ENCODE data around the gene AQP12A. TPM values are rescaled to one million over a fixed set of nuclear protein-coding genes. Genes with fewer than 3 reads are reported as not detected.
A peak's percentile ranks its signal among the peaks of the same experiment; 100 is the strongest.
"Not testable (repeated sequence)": the region's sequence is repeated elsewhere in the genome, so short reads cannot be mapped to it uniquely, and the experiment has no call there.

AQP12A gene
- not detected for total RNA-seq

GRCh38 chr2:240691631-240692420, at the start of gene AQP12A:
Gene AQP12A, plus strand, starts transcription at chr2:240691866. Its CDS starts 48 bp downstream, at chr2:240691914.
- H3K4me1 ChIP-seq; H3K4me3 ChIP-seq; H3K27ac ChIP-seq (replicated peaks in 1 of 4); H3K36me3 ChIP-seq; intact Hi-C loops (cut with DNase I); H3K9me3 ChIP-seq; DNase-seq (ENCODE audit: extremely low spot score): not testable (repeated sequence)
- WGBS, result 94% methylated on average over 7 of the region's 37 CpGs
- H3K27me3 ChIP-seq, result peaks cover 0 to 12% (median 0%) of the 10 kb centered on the region in 4 donors

- Histone ChIP-seq H3K36me3 (no peaks in the 10 kb centered on the region), H3K9me3 (no peaks in the 10 kb centered on the region), H3K4me1 (peaks cover 0 to 7% (median 0%) of the 10 kb centered on the region in 4 donors), H3K27me3 (peaks cover 0 to 76% (median 3%) of the 10 kb centered on the region in 4 donors), H3K4me3 (no peak overlapping the region), H3K27ac (replicated peaks in 1 of 4) (no peak overlapping the region)
- no peak for TF ChIP-seq POLR2AphosphoS5 (IDR thresholded peaks at IDR 0.05)
- no peak for TF ChIP-seq EP300 (IDR thresholded peaks at IDR 0.05)
- no peak for TF ChIP-seq POLR2A (IDR thresholded peaks at IDR 0.05; ENCODE audit: low read depth)
- TF ChIP-seq, protein P1, sequence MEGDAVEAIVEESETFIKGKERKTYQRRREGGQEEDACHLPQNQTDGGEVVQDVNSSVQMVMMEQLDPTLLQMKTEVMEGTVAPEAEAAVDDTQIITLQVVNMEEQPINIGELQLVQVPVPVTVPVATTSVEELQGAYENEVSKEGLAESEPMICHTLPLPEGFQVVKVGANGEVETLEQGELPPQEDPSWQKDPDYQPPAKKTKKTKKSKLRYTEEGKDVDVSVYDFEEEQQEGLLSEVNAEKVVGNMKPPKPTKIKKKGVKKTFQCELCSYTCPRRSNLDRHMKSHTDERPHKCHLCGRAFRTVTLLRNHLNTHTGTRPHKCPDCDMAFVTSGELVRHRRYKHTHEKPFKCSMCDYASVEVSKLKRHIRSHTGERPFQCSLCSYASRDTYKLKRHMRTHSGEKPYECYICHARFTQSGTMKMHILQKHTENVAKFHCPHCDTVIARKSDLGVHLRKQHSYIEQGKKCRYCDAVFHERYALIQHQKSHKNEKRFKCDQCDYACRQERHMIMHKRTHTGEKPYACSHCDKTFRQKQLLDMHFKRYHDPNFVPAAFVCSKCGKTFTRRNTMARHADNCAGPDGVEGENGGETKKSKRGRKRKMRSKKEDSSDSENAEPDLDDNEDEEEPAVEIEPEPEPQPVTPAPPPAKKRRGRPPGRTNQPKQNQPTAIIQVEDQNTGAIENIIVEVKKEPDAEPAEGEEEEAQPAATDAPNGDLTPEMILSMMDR (IDR thresholded peaks at IDR 0.05), result no peak
- DNase-seq (ENCODE audit: extremely low spot score), result no peak
- intact Hi-C loops (cut with DNase I), result no loop called here
- 89% methylated on average over 9 of the region's 36 CpGs for WGBS
Measured at GRCh38 chr2:240642061-240642805, 49.4 kb upstream of the AQP12A start.

GRCh38 chr2:240642806-240643092, 48.9 kb upstream of the AQP12A start:
- Histone ChIP-seq H3K36me3 (no peaks in the 10 kb centered on the region), H3K27ac (replicated peaks in 1 of 4) (no peak overlapping the region), H3K27me3 (peaks cover 0 to 76% (median 3%) of the 10 kb centered on the region in 4 donors), H3K4me1 (peaks cover 0 to 4% (median 0%) of the 10 kb centered on the region in 4 donors), H3K4me3 (no peak overlapping the region), H3K9me3 (no peaks in the 10 kb centered on the region)
- intact Hi-C loops (cut with DNase I), result no loop called here
- DNase-seq (ENCODE audit: extremely low spot score), result no peak
- no peak for TF ChIP-seq EP300 (IDR thresholded peaks at IDR 0.05)
- no peak for TF ChIP-seq POLR2AphosphoS5 (IDR thresholded peaks at IDR 0.05)
- TF ChIP-seq, protein P1 (IDR thresholded peaks at IDR 0.05), result no peak
- no peak for TF ChIP-seq POLR2A (IDR thresholded peaks at IDR 0.05; ENCODE audit: low read depth)
- 92% methylated on average over 5 of the region's 11 CpGs for WGBS

DNA sequence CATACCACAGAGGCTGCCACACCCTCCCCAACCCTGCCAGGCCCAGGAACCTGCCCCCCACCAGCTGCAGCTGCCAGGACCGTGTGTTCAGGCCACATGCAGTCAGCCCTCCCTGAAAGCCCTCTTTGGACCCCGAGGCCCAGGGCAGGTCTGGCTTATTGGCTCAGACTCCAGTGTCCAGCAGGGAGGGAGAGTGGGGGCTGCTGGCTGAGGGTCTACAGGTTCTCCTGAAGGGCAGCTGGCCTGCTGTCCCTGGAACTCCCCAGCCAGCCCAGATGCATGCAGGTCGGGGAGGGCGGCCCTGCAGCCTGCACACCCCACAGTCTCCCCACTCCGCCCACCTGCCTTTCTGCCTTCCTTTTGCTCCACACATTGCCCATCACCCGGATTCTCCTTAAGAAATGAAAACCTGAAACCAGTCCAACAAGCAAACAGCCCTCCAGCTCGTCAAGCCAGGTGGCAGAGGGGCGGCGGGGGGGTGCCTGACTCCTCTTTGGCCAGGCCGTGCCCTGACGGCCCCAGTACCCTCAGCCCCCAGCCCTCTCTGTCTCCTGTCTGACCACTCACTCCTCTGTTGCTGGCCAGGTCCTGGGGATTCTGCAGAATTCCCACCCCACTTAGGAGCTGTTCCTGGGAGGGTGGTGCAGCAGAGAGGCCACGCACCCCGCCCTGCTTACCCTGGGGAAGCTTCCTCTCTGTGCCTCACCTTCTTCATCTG, 48.4 kb upstream of the AQP12A start:
- intact Hi-C loops (cut with DNase I), result no loop called here
- Histone ChIP-seq H3K9me3 (no peaks in the 10 kb centered on the region), H3K36me3 (no peaks in the 10 kb centered on the region), H3K4me3 (no peak overlapping the region), H3K4me1 (peaks cover 0 to under 1% (median 0%) of the 10 kb centered on the region in 4 donors), H3K27ac (replicated peaks in 1 of 4) (no peak overlapping the region), H3K27me3 (peaks cover 0 to 76% (median 3%) of the 10 kb centered on the region in 4 donors)
- 82% methylated on average over 11 of the region's 13 CpGs for WGBS
- TF ChIP-seq, protein P1 (IDR thresholded peaks at IDR 0.05), result no peak
- no peak for TF ChIP-seq POLR2A (IDR thresholded peaks at IDR 0.05; ENCODE audit: low read depth)
- no peak for TF ChIP-seq EP300 (IDR thresholded peaks at IDR 0.05)
- TF ChIP-seq POLR2AphosphoS5 (IDR thresholded peaks at IDR 0.05), result no peak
- peak; percentile 72 for DNase-seq (ENCODE audit: extremely low spot score)

GRCh38 chr2:240643811-240644150, 47.9 kb upstream of the AQP12A start:
- H3K36me3 ChIP-seq, result no peaks in the 10 kb centered on the region
- H3K27ac ChIP-seq (replicated peaks in 1 of 4), result no peak overlapping the region
- no peak for TF ChIP-seq POLR2AphosphoS5 (IDR thresholded peaks at IDR 0.05)
- no peak for TF ChIP-seq POLR2A (IDR thresholded peaks at IDR 0.05; ENCODE audit: low read depth)
- TF ChIP-seq, protein P1 (IDR thresholded peaks at IDR 0.05), result no peak
- TF ChIP-seq EP300 (IDR thresholded peaks at IDR 0.05), result no peak
- no peaks in the 10 kb centered on the region for H3K9me3 ChIP-seq
- DNase-seq (ENCODE audit: extremely low spot score), result peak; percentile 34
- no peaks in the 10 kb centered on the region for H3K4me1 ChIP-seq
- no peak overlapping the region for H3K4me3 ChIP-seq
- intact Hi-C loops (cut with DNase I), result no loop called here
- H3K27me3 ChIP-seq, result peaks cover 0 to 77% (median 3%) of the 10 kb centered on the region in 4 donors
- 75% methylated on average over 6 of the region's 15 CpGs for WGBS

Data from esophagus muscularis mucosa (tissue), 4 donors.